ENCODE measurements around the gene PI4KB. TPM values are rescaled to one million over a fixed set of nuclear protein-coding genes. Genes with fewer than 3 reads are reported as not detected.

PI4KB gene
- total RNA-seq, 1 donor from 2014 or later, result 54.7 TPM

GRCh38 chr1:151284013-151284577 is 43.1 kb downstream of the PI4KB start:
- no peak for DNase-seq (ENCODE audit: low spot score)
- peak overlapping the region; percentile 78 for H3K27ac Mint-ChIP-seq (ENCODE audit: unreplicated experiment)

DNA sequence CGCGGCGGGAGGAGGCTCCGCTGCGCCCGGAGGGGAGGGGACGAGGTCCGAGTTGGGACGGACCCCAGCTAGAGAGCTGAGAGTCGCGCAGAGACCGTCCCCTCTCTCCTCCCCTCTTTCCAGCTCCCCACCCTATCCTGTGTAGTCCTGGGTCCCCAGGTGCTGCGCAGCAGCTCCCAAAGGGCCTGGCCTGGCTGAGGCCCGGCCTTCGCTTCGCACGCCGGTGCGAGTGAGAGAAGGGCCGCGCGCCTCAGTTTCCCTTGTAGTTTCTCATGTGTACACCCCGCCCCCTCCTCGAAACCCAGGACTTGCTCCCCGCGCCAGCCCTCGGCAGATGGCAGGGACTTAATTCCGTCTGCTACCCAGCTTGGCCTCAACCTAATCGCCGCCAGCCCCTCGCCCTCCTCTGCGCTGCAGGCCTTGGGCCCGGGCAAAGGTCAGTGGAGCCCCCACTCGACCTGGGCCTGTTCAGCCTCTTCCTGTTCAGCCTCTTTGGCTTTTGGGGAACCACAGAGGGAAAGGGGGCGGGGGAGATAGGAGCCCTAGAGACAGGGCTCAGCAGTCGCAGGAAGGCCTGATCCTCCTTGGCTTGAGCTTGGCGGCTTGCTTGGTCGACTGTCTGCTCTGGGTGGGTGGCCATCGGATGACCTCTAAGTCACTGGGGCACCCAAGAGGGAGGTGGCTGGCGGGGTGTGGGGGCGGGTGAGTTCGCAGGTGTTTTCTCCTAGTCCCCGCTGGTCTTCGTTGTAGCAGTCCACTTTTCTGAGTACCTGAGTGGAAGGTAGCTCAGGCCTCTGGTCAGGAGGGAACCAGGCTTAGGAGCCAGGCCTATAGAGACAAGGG is 44.1 kb downstream of the PI4KB start:
- Mint-ChIP-seq H3K4me3 (ENCODE audit: unreplicated experiment) (peak overlapping the region; percentile 95), H3K4me1 (ENCODE audit: low read depth) (peaks cover 18% of the 10 kb centered on the region), H3K9me3 (ENCODE audit: low read depth) (no peaks in the 10 kb centered on the region), H3K27ac (ENCODE audit: unreplicated experiment) (peak overlapping the region; percentile 80), H3K36me3 (ENCODE audit: low read depth) (peaks cover 8% of the 10 kb centered on the region), H3K27me3 (ENCODE audit: low read depth) (no peaks in the 10 kb centered on the region)
- peak; percentile 92 for DNase-seq (ENCODE audit: low spot score)
- TF ChIP-seq, protein P1, sequence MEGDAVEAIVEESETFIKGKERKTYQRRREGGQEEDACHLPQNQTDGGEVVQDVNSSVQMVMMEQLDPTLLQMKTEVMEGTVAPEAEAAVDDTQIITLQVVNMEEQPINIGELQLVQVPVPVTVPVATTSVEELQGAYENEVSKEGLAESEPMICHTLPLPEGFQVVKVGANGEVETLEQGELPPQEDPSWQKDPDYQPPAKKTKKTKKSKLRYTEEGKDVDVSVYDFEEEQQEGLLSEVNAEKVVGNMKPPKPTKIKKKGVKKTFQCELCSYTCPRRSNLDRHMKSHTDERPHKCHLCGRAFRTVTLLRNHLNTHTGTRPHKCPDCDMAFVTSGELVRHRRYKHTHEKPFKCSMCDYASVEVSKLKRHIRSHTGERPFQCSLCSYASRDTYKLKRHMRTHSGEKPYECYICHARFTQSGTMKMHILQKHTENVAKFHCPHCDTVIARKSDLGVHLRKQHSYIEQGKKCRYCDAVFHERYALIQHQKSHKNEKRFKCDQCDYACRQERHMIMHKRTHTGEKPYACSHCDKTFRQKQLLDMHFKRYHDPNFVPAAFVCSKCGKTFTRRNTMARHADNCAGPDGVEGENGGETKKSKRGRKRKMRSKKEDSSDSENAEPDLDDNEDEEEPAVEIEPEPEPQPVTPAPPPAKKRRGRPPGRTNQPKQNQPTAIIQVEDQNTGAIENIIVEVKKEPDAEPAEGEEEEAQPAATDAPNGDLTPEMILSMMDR (IDR thresholded peaks at IDR 0.05), result no peak

More at GRCh38 chr1:151284013-151284577, 43.1 kb downstream of the PI4KB start:
- H3K4me1 Mint-ChIP-seq (ENCODE audit: low read depth), result peaks cover 18% of the 10 kb centered on the region
- no peaks in the 10 kb centered on the region for H3K9me3 Mint-ChIP-seq (ENCODE audit: low read depth)
- H3K36me3 Mint-ChIP-seq (ENCODE audit: low read depth), result peaks cover 17% of the 10 kb centered on the region
- TF ChIP-seq, protein P1 (IDR thresholded peaks at IDR 0.05), result no peak
- no peaks in the 10 kb centered on the region for H3K27me3 Mint-ChIP-seq (ENCODE audit: low read depth)
- H3K4me3 Mint-ChIP-seq (ENCODE audit: unreplicated experiment), result peak overlapping the region; percentile 95

DNA sequence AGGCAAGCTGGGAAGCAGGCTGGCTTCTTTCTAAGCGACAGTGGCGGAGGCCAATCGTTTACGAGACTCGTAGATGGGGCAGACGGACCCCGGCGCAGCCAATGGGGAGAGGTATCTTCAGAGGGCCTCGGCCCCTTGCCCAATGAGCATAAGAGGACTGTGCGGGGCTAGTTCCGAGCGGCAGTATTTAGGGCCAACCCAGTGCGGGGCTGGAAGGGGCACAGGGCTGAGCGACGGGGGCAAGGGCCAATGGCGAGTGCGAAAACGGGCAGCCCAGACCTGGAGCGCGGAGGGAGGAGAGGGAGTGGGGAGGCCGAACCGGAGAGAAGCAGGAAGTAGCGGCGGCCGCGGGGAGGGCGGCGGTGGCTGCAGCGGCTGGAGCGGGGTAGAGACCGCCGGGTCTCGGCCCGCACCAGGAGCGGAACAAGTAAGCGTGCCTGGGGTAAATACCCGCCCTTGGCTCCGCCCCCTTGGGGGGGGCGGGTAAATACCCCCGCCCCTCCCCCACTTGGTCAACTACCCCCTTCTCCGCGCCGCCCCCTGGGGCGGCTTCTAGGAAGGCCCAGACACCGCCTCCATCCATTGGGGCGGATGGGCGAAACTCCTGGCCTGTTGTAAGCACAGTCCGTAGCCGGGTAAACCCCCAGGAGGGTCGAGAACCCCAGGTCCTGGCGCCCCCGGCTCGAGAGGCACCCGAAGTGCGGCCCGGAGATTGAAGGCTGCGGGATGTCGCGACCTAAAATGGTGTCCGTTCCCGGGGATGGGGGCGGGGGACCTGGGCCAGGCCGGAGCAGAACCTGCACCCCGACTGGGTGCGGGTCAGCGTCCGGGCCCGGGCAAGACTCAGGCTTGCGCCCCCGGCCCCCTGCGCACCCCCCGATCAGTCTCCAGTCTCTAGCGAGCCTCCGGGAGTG is 45.0 kb downstream of the PI4KB start, which contains the start of gene ZNF687:
Gene ZNF687 (plus strand): TSS at position 331 of the 914 bp plus-strand sequence. CDS start 3,993 bp downstream, outside the sequence.
- DNase-seq (ENCODE audit: low spot score), result peak; percentile 100
- peaks cover 18% of the 10 kb centered on the region for H3K4me1 Mint-ChIP-seq (ENCODE audit: low read depth)
- peak within 1 kb of the TSS; percentile 100 for H3K27ac Mint-ChIP-seq (ENCODE audit: unreplicated experiment)
- no peaks in the 10 kb centered on the region for H3K9me3 Mint-ChIP-seq (ENCODE audit: low read depth)
- TF ChIP-seq, protein P1 (IDR thresholded peaks at IDR 0.05), result no peak
- peaks cover 8% of the 10 kb centered on the region for H3K36me3 Mint-ChIP-seq (ENCODE audit: low read depth)
- peak within 1 kb of the TSS; percentile 95 for H3K4me3 Mint-ChIP-seq (ENCODE audit: unreplicated experiment)
- no peaks in the 10 kb centered on the region for H3K27me3 Mint-ChIP-seq (ENCODE audit: low read depth)

GRCh38 chr1:151281225-151281968 is 45.8 kb downstream of the PI4KB start:
- TF ChIP-seq, protein P1 (IDR thresholded peaks at IDR 0.05), result peak; percentile 67
- Mint-ChIP-seq H3K9me3 (ENCODE audit: low read depth) (no peaks in the 10 kb centered on the region), H3K4me1 (ENCODE audit: low read depth) (peaks cover 18% of the 10 kb centered on the region), H3K36me3 (ENCODE audit: low read depth) (peaks cover 5% of the 10 kb centered on the region), H3K4me3 (ENCODE audit: unreplicated experiment) (peak overlapping the region; percentile 95), H3K27me3 (ENCODE audit: low read depth) (no peaks in the 10 kb centered on the region), H3K27ac (ENCODE audit: unreplicated experiment) (peak overlapping the region; percentile 100)
- no peak for DNase-seq (ENCODE audit: low spot score)

Measured in chondrocyte (in vitro differentiated cells).